Measurements from ENCODE around the gene NAT16. TPM values are rescaled to one million over a fixed set of nuclear protein-coding genes. Genes with fewer than 3 reads are reported as not detected.

Gene NAT16
- total RNA-seq, 1 experiment from 2014 or later: not detected

GRCh38 chr7:101171442-101171837 is 8.7 kb downstream of the NAT16 start:
- DNase-seq (ENCODE audit: low spot score): no peak

GRCh38 chr7:101170617-101171441 is 9.3 kb downstream of the NAT16 start:
- DNase-seq (ENCODE audit: low spot score): no peak

GRCh38 chr7:101169838-101170551 is 10.1 kb downstream of the NAT16 start:
- peak; percentile 62 for DNase-seq (ENCODE audit: low spot score)

- no peak for DNase-seq (ENCODE audit: low spot score)
Measured at GRCh38 chr7:101169110-101169837, 10.8 kb downstream of the NAT16 start.

- no peak for DNase-seq (ENCODE audit: low spot score)
Measured at GRCh38 chr7:101168412-101169049, 11.6 kb downstream of the NAT16 start.

- DNase-seq (ENCODE audit: low spot score): no peak
Measured at GRCh38 chr7:101167645-101168411, 12.3 kb downstream of the NAT16 start.

GRCh38 chr7:101166909-101167644 is 13.0 kb downstream of the NAT16 start:
- DNase-seq (ENCODE audit: low spot score): peak; percentile 51

- no peak for DNase-seq (ENCODE audit: low spot score)
Measured at GRCh38 chr7:101166648-101166908, 13.5 kb downstream of the NAT16 start.

- no peak for DNase-seq (ENCODE audit: low spot score)
Measured at GRCh38 chr7:101165958-101166647, 14.0 kb downstream of the NAT16 start.

GRCh38 chr7:101165075-101165957 is 14.8 kb downstream of the NAT16 start, which contains the start of gene VGF:
Gene VGF (minus strand): TSS chr7:101165569. CDS start chr7:101164843, 726 bp downstream.
- DNase-seq (ENCODE audit: low spot score): peak; percentile 93

- DNase-seq (ENCODE audit: low spot score): no peak
Measured at GRCh38 chr7:101164071-101164840, 15.8 kb downstream of the NAT16 start.

GRCh38 chr7:101163279-101164070 is 16.6 kb downstream of the NAT16 start:
- peak; percentile 58 for DNase-seq (ENCODE audit: low spot score)

- DNase-seq (ENCODE audit: low spot score): peak; percentile 61
Measured at GRCh38 chr7:101162551-101163278, 17.4 kb downstream of the NAT16 start.

GRCh38 chr7:101161692-101162471 is 18.2 kb downstream of the NAT16 start:
- no peak for DNase-seq (ENCODE audit: low spot score)

- no peak for DNase-seq (ENCODE audit: low spot score)
Measured at GRCh38 chr7:101160910-101161309, 19.2 kb downstream of the NAT16 start.

Measured in H4 (cell line).